IPS DF 19.7 (cell line): Measurements from ENCODE around the gene ZNF469.
A peak's percentile ranks its signal among the peaks of the same experiment; 100 is the strongest.

Source experiments
- DNase-seq: peaks from one replicate; pipeline ENCODE4 v3.0.0-alpha.2; 2013; ENCODE audit warnings: low read depth, low spot score

ZNF469 gene

DNA sequence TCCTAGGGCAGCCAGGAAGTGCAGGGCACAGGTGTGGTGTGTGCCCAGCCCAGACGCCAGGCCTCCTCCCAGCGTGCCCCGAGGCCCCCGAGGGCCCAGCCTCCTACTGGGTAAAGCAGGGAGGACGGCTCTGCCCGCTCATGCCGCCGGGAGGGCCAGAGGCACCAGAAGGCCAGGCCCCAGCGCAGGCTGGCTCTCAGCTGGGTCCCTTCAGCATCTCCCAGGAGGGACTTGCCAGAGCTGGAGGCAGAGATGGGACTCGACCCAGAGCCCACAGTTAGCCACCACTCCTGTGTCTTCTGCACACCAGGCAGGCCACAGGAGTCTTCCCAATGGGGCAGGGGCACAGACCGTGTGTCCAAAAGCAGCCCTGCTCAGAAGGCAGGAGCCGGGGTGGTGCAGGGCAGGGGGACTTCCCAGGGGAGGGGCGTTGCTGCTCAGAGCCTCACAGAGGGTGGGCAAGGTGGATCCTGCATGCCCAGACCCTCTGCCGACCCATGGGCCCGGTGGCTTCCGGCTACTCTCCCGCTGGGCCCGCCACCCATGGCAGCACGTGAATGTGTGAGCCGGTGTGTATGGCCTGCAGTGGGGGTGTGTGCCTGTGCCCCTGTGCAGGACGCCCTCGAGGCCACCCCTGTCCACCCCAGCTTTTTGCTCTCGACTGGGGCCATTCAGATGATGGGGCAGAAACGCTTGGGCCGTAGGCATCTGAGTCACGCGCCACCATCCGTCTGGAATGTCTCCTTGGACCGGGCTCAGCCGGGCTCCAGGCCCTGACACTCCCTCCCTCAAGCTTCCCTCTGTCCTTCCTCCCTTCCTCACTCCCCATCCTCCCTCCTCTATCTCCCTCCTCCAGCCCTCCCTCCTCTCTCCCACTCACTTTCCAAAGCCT, 5.7 kb upstream of the ZNF469 start:
- no peak for DNase-seq

DNA sequence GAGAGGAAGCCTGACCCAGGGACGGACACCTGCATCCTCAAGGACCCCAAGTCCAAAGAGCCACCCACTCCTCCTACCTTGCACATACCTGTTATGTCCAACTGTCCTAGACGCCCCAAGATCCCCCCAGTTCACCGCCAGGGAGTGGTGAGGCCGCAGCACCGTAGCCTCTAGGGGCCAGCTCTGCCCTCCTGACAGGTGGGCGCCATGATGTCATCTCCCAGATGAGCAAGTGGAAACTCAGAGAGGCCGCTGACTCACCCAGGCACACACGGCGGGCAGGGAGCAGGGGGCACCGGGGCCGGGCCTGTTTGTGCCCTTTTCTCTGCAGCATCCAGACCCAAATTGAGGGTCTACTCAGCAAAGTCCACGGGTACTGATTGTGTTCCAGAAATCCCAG, 4.8 kb upstream of the ZNF469 start:
- DNase-seq = no peak

GRCh38 chr16:88378401-88378800, 4.4 kb upstream of the ZNF469 start:
- DNase-seq = no peak

- DNase-seq = no peak
Measured at GRCh38 chr16:88378836-88379693, 3.7 kb upstream of the ZNF469 start.

GRCh38 chr16:88379694-88380040, 3.1 kb upstream of the ZNF469 start:
- no peak for DNase-seq

DNA sequence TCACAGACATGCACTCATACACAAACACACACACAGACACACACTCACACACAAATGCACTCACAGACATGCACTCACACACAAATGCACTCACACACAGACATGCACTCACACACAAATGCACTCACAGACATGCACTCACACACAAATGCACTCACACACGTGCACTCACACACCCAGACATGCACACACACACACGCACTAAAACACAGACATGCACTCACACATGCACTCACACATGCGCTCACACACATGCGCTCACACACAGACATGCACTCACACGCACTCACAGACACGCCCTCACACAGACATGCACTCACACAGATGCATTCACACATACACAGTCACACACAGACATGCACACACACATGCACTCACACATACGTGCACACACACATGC, 2.7 kb upstream of the ZNF469 start:
- DNase-seq = no peak

GRCh38 chr16:88380619-88381018, 2.1 kb upstream of the ZNF469 start:
- DNase-seq = no peak

DNA sequence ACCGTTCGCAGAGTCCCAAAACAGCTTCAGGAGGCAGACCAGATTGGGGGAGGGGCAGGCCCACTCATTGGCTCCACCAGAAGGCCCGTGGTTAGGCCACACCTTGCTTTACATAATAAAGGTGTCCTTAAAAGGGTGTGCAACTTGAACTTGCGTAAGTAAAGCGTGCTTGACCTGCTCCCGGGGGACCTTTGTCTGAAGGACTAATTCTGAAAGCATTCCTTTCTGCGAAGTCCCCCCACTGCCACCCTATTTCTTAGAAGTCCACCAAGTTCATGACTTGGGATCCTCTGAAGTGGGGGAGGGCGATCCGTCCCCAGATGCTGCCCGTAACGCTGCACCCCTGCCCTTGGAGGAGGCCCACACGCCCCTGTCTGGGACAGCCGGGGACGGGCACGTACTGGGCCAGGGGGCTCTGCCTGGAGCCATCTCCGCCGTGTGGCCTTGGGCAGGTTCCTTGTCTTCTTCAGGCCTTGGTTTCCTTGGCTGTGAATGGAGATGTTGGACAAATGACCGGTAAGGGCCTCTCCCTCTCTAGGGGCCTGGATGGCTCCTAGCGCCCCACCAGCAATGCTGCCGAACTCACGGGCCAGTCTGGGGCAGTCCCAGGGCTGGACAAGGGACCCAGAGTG, 823 bp upstream of the ZNF469 start:
- peak; percentile 83 for DNase-seq

DNA sequence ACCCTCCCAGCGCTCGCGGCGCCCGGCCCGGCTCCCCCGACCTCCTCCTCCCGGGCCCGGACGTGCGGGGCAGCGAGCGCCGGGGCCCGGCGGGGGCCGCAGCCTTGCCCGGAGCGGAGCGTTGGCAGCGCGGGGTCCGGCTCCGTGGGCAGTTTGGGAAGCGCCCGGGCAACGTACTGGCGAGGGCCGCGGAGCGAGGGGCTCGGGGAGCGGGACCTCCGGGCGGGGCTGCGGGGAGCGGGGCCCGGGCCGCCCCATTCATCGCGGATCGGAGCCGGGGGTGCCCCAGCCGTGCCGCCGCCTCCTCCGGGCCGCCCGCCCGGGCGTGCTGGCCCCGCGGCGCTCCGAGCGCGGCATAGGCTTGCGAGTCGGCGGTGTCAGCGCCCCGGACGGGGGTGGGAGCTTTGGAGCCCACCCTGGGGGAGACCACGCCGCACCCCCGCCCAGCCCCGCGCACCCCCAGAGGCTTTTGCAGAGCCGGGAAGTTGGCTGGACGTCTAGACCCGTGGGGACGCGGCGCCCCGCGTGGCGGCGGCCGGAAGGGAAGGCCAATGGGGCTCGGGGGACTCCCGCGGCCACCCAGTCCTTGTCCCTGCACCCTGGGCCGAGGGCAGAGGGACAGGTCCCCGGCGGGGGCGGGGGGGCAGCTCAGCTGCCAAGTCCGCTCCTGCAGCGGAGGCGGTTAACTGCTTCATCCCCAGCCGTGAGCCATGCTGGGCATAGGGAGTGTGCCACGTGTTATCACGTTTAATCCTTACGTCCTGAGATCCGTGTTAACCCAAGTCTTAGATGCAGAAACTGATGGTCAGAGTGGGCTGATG, 852 bp downstream of the ZNF469 start:
- no peak for DNase-seq

DNA sequence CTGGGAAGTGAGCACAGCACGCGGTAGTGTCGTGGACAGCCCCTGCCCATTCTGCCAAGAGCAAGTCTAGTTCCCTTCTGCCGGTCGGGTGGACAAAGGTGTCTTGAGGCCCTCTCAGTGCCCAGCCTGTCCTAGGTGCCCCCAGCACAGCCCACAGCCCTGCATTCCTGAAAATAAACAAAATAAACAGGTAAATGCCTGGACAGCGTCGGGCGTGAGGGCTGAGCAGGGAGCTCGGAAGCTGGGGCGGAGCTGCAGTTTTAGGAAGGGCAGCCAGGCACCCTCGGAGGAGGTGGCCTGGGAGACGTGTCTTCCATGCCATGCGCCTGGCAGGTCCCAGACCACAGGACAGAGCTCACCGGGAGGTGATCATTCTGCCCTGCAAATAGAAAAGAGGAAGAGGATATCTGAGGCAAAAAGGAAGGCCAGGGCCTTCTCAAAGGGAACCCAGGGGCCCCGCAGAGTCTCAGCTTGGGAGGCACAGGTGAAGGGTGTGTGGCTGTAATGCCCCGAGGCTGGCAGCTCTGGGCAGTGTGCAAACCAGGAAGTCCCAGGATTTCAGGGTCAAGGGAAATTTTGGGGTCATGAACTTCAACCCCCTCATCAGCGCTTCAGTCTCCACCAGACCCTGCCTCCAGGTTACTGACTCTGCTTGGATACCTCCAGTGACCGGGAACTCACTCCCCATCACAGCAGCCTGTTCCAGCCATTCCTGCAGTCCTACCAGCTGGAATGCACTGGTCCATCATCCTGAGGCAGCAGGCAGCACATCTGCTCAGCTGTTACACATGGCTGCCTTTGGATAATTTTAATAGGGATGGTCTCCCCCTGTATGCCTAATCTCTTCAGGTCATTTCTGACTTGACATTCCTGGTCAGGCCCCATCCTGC, 1.7 kb downstream of the ZNF469 start:
- DNase-seq = no peak

- no peak for DNase-seq
Measured at GRCh38 chr16:88385112-88385594, 2.4 kb downstream of the ZNF469 start.

GRCh38 chr16:88385831-88386815, 3.4 kb downstream of the ZNF469 start:
- no peak for DNase-seq

GRCh38 chr16:88387180-88387765, 4.5 kb downstream of the ZNF469 start:
- no peak for DNase-seq

DNA sequence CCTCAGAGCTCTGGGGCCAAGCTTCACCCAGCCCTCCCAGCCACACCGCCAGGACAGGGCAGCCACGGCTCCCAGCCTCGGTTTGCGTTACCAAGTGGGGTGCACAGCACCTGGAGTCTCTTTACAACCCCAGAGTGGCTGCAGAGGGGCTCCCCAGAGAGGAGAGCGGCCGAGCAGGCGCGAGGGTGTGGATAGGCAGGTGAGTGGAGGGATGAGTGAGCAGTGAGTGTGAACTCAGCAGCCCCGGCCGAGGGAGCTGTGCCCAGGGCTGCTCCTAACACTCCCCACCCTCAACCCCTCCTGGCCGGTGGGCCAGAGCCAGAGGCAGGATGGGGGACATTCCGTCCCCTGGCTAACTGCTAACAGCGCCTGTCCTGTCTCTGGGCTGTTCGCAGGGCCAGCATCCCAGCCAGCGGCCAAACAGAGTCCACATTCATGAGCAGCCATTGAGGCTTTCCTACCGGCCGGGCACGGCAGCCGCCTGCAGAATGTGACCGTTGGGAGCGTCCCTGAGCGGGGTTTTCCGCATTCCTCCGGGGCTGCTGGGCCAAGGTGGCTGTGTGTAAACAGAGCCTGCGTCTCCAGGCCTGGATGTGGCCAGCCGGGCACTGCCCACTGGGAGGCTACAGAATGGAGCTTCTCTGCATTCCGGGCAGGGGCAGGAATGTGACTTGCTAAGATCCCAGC, 5.3 kb downstream of the ZNF469 start:
- DNase-seq = no peak

GRCh38 chr16:88389191-88389590, 6.4 kb downstream of the ZNF469 start:
- no peak for DNase-seq

GRCh38 chr16:88389621-88390160, 6.9 kb downstream of the ZNF469 start:
- no peak for DNase-seq

GRCh38 chr16:88390265-88390664, 7.5 kb downstream of the ZNF469 start:
- DNase-seq = no peak

GRCh38 chr16:88390735-88391134, 8.0 kb downstream of the ZNF469 start:
- no peak for DNase-seq
